Peyer's patch (tissue), 4 donors: ENCODE measurements around the gene CCDC57.

ENCODE experiments used
- CTCF ChIP-seq, 6 experiments: fragments of 450-650 bp in 4 of 6; fragments of 200-600 bp in 2 of 6; sonication (generic) in 1 of 6; IDR thresholded peaks; one replicate each; pipeline ENCODE4 v1.5.1; 2017 to 2019; ENCODE audit warnings: antibody characterized with exemption in 6 of 6, mild to moderate bottlenecking in 3 of 6, moderate library complexity in 1 of 6
- POLR2A ChIP-seq, 2 donors: fragments of 450-650 bp; IDR thresholded peaks; one replicate each; pipeline ENCODE4 v1.5.1; 2017; ENCODE audit warnings: antibody characterized with exemption in 2 of 2, mild to moderate bottlenecking in 2 of 2, moderate library complexity in 2 of 2

GRCh38 chr17:82175951-82176350 is 36.7 kb downstream of the CCDC57 start:
- TF ChIP-seq CTCF (IDR thresholded peaks at IDR 0.05), result no peak
- TF ChIP-seq POLR2A (IDR thresholded peaks at IDR 0.05), result no peak
